ENCODE measurements around the gene SLC66A1.

DNA sequence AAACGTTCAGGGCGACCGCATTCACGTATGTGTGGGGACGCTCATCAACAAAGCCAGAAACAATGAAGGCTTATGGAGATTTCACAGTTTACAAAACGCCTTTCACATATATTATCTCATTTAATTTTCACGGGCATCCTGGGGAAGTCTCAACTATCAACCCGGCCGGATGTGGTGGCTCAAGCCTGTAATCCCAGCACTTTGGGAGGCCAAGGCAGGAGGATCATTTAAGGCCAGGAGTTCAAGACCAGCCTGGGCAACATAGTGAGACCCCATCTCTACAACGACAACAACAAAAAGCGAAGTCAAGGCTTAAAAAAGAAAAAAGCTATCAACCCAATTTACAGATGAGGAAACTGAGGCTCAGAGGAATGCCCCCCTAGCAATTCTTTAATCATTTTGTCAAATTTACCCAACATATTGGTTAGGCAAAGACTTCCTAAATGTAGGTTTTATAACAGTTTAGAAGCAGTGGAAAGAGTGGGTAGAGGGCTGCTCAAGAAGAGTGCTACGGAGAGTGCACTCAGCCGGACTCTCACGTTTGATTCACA lies 28.3 kb downstream of the SLC66A1 start:
- TF ChIP-seq, protein P1, sequence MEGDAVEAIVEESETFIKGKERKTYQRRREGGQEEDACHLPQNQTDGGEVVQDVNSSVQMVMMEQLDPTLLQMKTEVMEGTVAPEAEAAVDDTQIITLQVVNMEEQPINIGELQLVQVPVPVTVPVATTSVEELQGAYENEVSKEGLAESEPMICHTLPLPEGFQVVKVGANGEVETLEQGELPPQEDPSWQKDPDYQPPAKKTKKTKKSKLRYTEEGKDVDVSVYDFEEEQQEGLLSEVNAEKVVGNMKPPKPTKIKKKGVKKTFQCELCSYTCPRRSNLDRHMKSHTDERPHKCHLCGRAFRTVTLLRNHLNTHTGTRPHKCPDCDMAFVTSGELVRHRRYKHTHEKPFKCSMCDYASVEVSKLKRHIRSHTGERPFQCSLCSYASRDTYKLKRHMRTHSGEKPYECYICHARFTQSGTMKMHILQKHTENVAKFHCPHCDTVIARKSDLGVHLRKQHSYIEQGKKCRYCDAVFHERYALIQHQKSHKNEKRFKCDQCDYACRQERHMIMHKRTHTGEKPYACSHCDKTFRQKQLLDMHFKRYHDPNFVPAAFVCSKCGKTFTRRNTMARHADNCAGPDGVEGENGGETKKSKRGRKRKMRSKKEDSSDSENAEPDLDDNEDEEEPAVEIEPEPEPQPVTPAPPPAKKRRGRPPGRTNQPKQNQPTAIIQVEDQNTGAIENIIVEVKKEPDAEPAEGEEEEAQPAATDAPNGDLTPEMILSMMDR (IDR thresholded peaks at IDR 0.05): no peak
- no peak for TF ChIP-seq POLR2A (IDR thresholded peaks at IDR 0.05)
